RWPE2 (cell line): Measurements from ENCODE around the gene MET.

Source experiments
- ATAC-seq: fragments of 200-7000 bp; cut with Tn5 transposase; 3 replicates; pipeline ENCODE4 v1.9.1; 2021; ENCODE audit warnings: low read depth
- DNase-seq: peaks from one replicate; pipeline ENCODE4 v3.0.0-alpha.2; 2020; ENCODE audit warnings: low spot score
- H3K27ac ChIP-seq: fragments of 450-650 bp; 2 replicates; pipeline ENCODE4 v1.5.1; 2017; ENCODE audit warnings: mild to moderate bottlenecking; ENCODE audit not compliant: poor library complexity, severe bottlenecking
- H3K27me3 ChIP-seq: fragments of 250-450 bp; sonication (Bioruptor Pico); 2 replicates; pipeline ENCODE4 v1.5.1; 2021; ENCODE audit warnings: mild to moderate bottlenecking, moderate library complexity; ENCODE audit not compliant: insufficient read depth, poor library complexity, severe bottlenecking
- H3K36me3 ChIP-seq: fragments of 250-450 bp; sonication (Bioruptor Pico); 2 replicates; pipeline ENCODE4 v1.5.1; 2020; ENCODE audit warnings: low read depth, mild to moderate bottlenecking, moderate library complexity
- H3K4me1 ChIP-seq: fragments of 250-450 bp; sonication (Bioruptor Pico); 2 replicates; pipeline ENCODE4 v1.5.1; 2021; ENCODE audit warnings: mild to moderate bottlenecking, moderate library complexity; ENCODE audit not compliant: insufficient read depth, poor library complexity, severe bottlenecking
- H3K4me3 ChIP-seq: fragments of 250-450 bp; sonication (Bioruptor Pico); 2 replicates; pipeline ENCODE4 v1.5.1; 2021; ENCODE audit warnings: mild to moderate bottlenecking, moderate library complexity; ENCODE audit not compliant: severe bottlenecking
- H3K9me3 ChIP-seq: fragments of 250-450 bp; sonication (Bioruptor Pico); 2 replicates; pipeline ENCODE4 v1.5.1; 2021; ENCODE audit warnings: mild to moderate bottlenecking, moderate library complexity; ENCODE audit not compliant: severe bottlenecking
- TF ChIP-seq, protein P1 (sequence below): fragments of 450-650 bp; IDR thresholded peaks from one replicate; pipeline ENCODE4 v1.5.1; 2017; ENCODE audit warnings: mild to moderate bottlenecking, moderate library complexity; ENCODE audit not compliant: poor library complexity, severe bottlenecking

Gene MET

DNA sequence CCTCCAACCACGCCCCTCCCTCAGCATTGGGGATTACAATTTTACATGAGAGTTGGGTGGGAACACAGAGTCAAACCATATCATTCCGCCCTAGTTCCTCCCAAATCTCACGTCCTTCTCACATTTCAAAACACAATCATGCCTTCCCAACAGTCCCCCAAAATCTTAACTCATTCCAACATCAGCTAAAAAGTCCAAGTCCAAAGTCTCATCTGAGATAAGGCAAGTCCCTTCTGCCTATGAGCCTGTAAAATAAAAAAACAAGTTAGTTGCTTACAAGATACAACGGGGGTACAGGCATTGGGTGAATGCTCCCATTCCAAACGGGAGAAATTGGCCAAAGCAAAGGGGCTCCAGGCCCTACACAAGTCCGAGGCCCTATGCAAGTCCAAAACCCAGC lies 112.7 kb downstream of the MET start:
- peaks cover 88% of the 10 kb centered on the region for H3K36me3 ChIP-seq
- no peak overlapping the region for H3K27ac ChIP-seq
- H3K27me3 ChIP-seq = no peaks in the 10 kb centered on the region
- TF ChIP-seq, protein P1, sequence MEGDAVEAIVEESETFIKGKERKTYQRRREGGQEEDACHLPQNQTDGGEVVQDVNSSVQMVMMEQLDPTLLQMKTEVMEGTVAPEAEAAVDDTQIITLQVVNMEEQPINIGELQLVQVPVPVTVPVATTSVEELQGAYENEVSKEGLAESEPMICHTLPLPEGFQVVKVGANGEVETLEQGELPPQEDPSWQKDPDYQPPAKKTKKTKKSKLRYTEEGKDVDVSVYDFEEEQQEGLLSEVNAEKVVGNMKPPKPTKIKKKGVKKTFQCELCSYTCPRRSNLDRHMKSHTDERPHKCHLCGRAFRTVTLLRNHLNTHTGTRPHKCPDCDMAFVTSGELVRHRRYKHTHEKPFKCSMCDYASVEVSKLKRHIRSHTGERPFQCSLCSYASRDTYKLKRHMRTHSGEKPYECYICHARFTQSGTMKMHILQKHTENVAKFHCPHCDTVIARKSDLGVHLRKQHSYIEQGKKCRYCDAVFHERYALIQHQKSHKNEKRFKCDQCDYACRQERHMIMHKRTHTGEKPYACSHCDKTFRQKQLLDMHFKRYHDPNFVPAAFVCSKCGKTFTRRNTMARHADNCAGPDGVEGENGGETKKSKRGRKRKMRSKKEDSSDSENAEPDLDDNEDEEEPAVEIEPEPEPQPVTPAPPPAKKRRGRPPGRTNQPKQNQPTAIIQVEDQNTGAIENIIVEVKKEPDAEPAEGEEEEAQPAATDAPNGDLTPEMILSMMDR = no peak
- ATAC-seq (no peak), DNase-seq (no peak)
- peaks cover 3% of the 10 kb centered on the region for H3K4me1 ChIP-seq
- H3K9me3 ChIP-seq = no peaks in the 10 kb centered on the region
- H3K4me3 ChIP-seq = no peak overlapping the region

DNA sequence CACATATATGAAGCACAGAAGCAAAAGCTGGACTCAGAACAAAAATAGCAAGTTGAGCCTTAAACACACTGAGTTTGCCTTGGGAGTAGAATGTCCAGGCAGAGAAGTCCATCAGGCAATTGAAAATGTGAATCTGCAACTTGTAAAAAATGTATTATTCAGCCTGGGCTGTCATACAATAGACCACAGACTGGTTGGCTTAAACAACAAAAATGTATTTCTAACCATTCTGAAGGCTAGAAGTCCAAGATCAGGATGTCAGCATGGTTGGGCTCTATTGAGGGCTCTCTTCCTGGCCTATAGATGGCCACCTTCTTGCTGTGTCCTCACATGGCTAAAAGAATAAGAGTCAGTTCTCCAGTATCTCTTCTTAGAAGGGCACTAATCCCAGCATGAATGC lies 113.8 kb downstream of the MET start:
- Histone ChIP-seq H3K27me3 (no peaks in the 10 kb centered on the region), H3K27ac (no peak overlapping the region), H3K4me3 (no peak overlapping the region), H3K36me3 (peaks cover 84% of the 10 kb centered on the region), H3K9me3 (no peaks in the 10 kb centered on the region), H3K4me1 (peaks cover 3% of the 10 kb centered on the region)
- DNase-seq = no peak
- TF ChIP-seq, protein P1 = no peak
- no peak for ATAC-seq

DNA sequence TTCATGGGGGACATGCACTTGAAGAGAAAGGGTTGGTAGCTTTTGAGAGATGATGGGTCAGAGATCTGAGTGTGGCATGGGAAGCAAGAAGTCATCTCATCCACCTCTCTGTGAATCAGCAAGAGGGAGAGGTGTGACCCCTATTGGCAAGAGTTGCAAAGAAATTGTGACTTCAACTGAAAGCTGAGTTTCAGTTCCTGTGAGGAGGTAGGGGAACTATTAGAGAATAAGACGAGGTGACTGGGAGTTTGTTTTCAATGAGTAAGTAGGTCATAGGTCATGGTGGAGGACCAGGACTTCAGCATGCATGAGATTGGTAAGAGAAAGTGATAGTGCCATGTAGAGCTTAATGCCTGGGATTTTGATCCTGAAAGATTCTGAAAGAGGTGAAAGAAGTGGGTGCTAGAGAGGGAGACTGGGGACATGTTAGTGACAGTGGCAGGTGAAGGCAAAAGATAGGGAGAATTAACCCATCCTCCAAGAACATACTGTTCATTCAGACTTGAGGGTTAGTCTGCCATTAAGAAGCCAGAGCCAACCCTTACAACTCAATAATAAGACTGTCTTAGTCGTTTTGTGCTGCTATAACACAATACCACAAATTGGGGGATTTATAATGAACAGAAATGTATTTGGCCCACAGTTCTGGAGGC lies 114.9 kb downstream of the MET start:
- TF ChIP-seq, protein P1 = peak; percentile 42
- H3K27ac ChIP-seq = no peak overlapping the region
- H3K9me3 ChIP-seq = no peaks in the 10 kb centered on the region
- ATAC-seq (peak; percentile 42; the same call in 2 of the 3 replicates), DNase-seq (no peak)
- no peaks in the 10 kb centered on the region for H3K27me3 ChIP-seq
- peaks cover 3% of the 10 kb centered on the region for H3K4me1 ChIP-seq
- no peak overlapping the region for H3K4me3 ChIP-seq
- H3K36me3 ChIP-seq = peaks cover 76% of the 10 kb centered on the region

DNA sequence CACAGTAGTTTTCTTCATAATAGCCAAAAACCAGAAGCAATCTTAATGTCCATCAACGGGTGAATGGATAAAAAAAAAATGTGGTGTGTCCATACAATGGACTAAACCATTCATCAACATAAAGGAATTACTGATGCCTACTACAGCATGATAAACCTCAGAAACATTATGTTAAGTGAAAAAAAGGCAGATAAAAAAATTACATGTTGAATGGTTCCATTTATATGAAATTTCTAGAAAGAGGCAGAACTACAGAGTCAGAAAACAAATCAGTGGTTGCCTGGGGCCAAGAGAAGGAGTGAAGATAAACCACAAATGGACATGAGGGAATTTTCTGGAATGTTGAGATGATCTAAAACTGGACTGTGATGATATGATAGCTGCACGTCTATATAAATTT lies 115.9 kb downstream of the MET start:
- H3K36me3 ChIP-seq = peaks cover 71% of the 10 kb centered on the region
- TF ChIP-seq, protein P1 = no peak
- H3K27me3 ChIP-seq = no peaks in the 10 kb centered on the region
- ATAC-seq (no peak), DNase-seq (no peak)
- no peaks in the 10 kb centered on the region for H3K9me3 ChIP-seq
- H3K4me3 ChIP-seq = no peak overlapping the region
- no peaks in the 10 kb centered on the region for H3K4me1 ChIP-seq
- no peak overlapping the region for H3K27ac ChIP-seq

DNA sequence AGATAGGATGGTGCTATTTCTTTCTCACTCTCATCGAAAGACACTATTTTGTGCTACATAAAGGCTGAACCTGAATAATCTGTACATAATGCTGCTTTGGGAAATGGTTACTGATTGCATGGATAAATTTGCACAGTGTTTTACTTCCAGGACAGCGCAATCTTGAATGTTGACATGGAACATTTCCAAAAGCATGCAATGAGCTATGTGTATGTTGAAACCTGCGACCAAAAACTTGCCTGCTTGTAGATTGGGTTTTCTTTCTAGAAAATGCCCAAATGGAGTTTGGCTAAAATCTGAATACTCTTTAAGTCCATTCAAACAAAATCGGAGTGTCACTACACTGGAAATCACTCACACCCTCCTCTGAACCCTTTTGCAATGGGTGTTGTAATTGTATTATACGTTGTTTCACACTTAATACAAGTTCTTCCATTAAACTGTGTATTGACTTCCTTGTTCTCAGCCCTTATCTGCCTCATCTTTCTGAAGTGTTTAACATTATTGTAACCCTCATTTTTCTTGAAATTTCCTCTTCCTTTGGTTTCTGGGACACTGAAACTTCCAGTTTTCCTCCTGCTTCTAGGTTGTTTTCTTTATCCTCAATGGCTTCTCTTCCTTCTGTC lies 116.7 kb downstream of the MET start:
- H3K4me1 ChIP-seq = no peaks in the 10 kb centered on the region
- H3K27ac ChIP-seq = no peak overlapping the region
- H3K4me3 ChIP-seq = no peak overlapping the region
- DNase-seq (no peak), ATAC-seq (no peak)
- H3K9me3 ChIP-seq = no peaks in the 10 kb centered on the region
- H3K36me3 ChIP-seq = peaks cover 63% of the 10 kb centered on the region
- TF ChIP-seq, protein P1 = no peak
- H3K27me3 ChIP-seq = no peaks in the 10 kb centered on the region
